ENCODE results near the gene KLHL13. TPM values are rescaled to one million over a fixed set of nuclear protein-coding genes. Genes with fewer than 3 reads are reported as not detected.

The KLHL13 gene
- total RNA-seq = 5.2 and 6.0 TPM in 2 replicates

GRCh38 chrX:118116713-118117550, at the start of gene KLHL13:
TSS of gene KLHL13 (minus strand) at chrX:118116810. CDS start at chrX:118028473, 88,337 bp downstream.

Other genes with a start within 250 kb of the KLHL13 start
- 12.7 and 17.7 TPM in 2 replicates for gene WDR44, start 229.3 kb upstream of the KLHL13 start, total RNA-seq